Ishikawa (cell line): ENCODE data around the gene F12.

Experiments
- CEBPB ChIP-seq: IDR thresholded peaks from 2 replicates; pipeline ENCODE4 v1.6.1; 2012
- CREB1 ChIP-seq: IDR thresholded peaks from 2 replicates; pipeline ENCODE4 v1.6.1; 2012; ENCODE audit warnings: low read depth
- EGR1 ChIP-seq: IDR thresholded peaks from 2 replicates; pipeline ENCODE4 v1.6.1; 2012
- EP300 ChIP-seq: IDR thresholded peaks from 2 replicates; pipeline ENCODE4 v1.6.1; 2012; ENCODE audit warnings: borderline replicate concordance
- FOXM1 ChIP-seq: IDR thresholded peaks from 2 replicates; pipeline ENCODE4 v1.6.1; 2012; ENCODE audit warnings: low read depth, borderline replicate concordance
- NFIC ChIP-seq: IDR thresholded peaks from 2 replicates; pipeline ENCODE4 v1.6.1; 2012
- RAD21 ChIP-seq: IDR thresholded peaks from 2 replicates; pipeline ENCODE4 v1.6.1; 2012; ENCODE audit warnings: low read depth
- REST ChIP-seq: IDR thresholded peaks from 2 replicates; pipeline ENCODE4 v1.6.1; 2012; ENCODE audit warnings: low read depth, mild to moderate bottlenecking
- TAF1 ChIP-seq: IDR thresholded peaks from 2 replicates; pipeline ENCODE4 v1.6.1; 2012; ENCODE audit warnings: low read depth, mild to moderate bottlenecking
- TCF12 ChIP-seq: IDR thresholded peaks from 2 replicates; pipeline ENCODE4 v1.6.1; 2012; ENCODE audit warnings: low read depth
- TEAD4 ChIP-seq: IDR thresholded peaks from 2 replicates; pipeline ENCODE4 v1.6.1; 2012
- YY1 ChIP-seq: IDR thresholded peaks from 2 replicates; pipeline ENCODE4 v1.6.1; 2012; ENCODE audit warnings: low read depth
- ZBTB7A ChIP-seq: IDR thresholded peaks from 2 replicates; pipeline ENCODE4 v1.6.1; 2012; ENCODE audit warnings: low read depth
- TF ChIP-seq, protein P1 (sequence below): IDR thresholded peaks from 2 replicates; pipeline ENCODE4 v1.6.1; 2012
- TF ChIP-seq, protein P2 (sequence below): IDR thresholded peaks from 2 replicates; pipeline ENCODE4 v1.6.1; 2012

Gene F12

DNA sequence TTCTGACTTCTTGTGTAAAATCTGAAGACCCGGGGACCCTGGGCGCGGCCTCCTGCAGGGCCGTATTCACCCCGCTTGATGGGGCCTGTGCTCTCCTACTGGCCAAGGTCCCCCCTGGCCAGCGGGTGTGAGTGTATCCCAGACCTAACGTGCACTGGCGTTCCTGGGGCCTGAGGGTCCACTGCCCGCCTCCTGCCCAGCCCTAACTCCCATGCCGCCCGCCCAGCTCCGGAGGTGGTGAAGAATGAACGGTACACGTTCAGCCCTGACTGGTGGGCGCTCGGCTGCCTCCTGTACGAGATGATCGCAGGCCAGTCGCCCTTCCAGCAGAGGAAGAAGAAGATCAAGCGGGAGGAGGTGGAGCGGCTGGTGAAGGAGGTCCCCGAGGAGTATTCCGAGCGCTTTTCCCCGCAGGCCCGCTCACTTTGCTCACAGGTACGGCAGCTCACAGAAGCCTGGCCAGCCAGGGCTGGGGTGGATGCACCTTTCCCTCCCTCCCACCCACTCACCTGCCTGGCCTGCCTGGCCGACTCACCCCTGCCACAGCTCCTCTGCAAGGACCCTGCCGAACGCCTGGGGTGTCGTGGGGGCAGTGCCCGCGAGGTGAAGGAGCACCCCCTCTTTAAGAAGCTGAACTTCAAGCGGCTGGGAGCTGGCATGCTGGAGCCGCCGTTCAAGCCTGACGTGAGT lies 26.6 kb upstream of the F12 start:
- TF ChIP-seq YY1: no peak
- TF ChIP-seq, protein P1, sequence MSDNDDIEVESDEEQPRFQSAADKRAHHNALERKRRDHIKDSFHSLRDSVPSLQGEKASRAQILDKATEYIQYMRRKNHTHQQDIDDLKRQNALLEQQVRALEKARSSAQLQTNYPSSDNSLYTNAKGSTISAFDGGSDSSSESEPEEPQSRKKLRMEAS: no peak
- TF ChIP-seq ZBTB7A: no peak
- TF ChIP-seq, protein P2, sequence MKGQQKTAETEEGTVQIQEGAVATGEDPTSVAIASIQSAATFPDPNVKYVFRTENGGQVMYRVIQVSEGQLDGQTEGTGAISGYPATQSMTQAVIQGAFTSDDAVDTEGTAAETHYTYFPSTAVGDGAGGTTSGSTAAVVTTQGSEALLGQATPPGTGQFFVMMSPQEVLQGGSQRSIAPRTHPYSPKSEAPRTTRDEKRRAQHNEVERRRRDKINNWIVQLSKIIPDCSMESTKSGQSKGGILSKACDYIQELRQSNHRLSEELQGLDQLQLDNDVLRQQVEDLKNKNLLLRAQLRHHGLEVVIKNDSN: no peak
- no peak for TF ChIP-seq TAF1
- TF ChIP-seq EGR1: no peak

- no peak for TF ChIP-seq CREB1
- no peak for TF ChIP-seq EGR1
- no peak for TF ChIP-seq EP300
- TF ChIP-seq, protein P1: no peak
- no peak for TF ChIP-seq CEBPB
- no peak for TF ChIP-seq ZBTB7A
These were observed 25.8 kb upstream of the F12 start for GRCh38 chr5:177434942-177435738.

- no peak for TF ChIP-seq CEBPB
These were observed 25.1 kb upstream of the F12 start for GRCh38 chr5:177434437-177434836.

- no peak for TF ChIP-seq NFIC
- no peak for TF ChIP-seq EP300
- no peak for TF ChIP-seq TAF1
- no peak for TF ChIP-seq RAD21
- TF ChIP-seq CEBPB: no peak
- TF ChIP-seq YY1: no peak
- TF ChIP-seq EGR1: no peak
- no peak for TF ChIP-seq FOXM1
- no peak for TF ChIP-seq REST
These were observed 24.4 kb upstream of the F12 start for GRCh38 chr5:177433658-177434217.

DNA sequence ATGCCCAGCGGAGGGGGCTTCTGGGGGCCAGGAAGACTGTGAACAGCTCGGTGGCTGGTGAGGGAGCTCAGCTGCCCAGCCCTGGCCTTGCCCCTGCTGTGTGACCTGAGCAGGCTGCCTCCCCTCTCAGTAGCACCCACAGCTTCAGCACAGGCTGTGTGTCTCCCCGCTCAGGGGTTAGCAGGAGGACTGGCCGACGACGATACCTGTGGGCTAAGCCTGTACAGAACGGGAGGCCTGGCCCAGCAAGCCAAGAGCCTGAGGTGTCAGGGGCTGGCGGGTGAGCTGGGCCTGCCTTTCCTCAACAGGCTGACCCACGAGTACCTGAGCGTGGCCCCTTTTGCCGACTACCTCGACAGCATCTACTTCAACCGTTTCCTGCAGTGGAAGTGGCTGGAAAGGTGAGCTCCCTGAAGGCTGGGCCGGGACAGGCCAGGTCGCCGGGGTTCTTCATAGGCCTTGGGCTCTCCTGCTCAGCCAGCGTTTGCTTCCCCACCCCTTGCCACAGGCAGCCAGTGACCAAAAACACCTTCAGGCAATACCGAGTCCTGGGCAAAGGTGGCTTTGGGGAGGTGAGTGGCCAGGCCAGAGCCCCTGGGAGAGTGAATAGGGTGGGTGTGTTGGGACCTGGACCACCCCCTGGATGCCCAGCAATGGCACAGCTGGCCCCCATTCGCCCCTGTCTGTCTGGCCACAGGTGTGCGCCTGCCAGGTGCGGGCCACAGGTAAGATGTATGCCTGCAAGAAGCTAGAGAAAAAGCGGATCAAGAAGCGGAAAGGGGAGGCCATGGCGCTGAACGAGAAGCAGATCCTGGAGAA lies 23.7 kb upstream of the F12 start:
- TF ChIP-seq EP300: no peak
- no peak for TF ChIP-seq ZBTB7A
- no peak for TF ChIP-seq YY1
- TF ChIP-seq CREB1: no peak
- TF ChIP-seq FOXM1: no peak
- no peak for TF ChIP-seq TAF1

DNA sequence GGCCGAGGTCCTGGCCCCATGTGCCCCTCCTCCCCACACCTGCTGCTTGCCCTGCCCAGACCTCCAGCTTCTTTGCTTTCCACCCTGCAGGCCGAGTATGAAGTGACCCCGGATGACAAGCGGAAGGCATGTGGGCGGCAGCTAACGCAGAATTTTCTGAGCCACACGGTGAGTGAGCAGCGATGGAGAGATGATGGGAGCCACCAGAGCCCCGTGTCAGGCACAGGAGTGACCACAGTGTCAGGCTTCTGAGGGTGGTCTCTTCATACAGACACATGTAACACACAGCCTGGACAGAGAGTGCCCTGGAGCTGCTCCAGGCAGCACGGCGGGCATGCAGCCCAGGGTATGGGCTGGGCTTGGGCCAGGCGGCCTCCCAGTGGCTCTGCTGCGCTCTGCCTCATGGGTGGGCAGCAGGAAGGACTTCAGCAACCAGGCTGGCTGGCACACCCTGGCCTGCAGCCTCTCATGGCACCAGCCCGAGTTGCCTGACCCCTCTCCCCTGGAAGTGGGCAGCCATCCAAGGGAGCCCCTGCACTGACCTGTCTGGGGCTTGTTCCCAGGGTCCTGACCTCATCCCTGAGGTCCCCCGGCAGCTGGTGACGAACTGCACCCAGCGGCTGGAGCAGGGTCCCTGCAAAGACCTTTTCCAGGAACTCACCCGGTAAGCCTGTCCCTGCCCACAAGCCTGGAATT lies 22.9 kb upstream of the F12 start:
- TF ChIP-seq EP300 (no peak), ZBTB7A (no peak), REST (no peak), FOXM1 (no peak), TCF12 (no peak), NFIC (no peak), CEBPB (no peak), TAF1 (no peak), YY1 (no peak), EGR1 (no peak), CREB1 (no peak), TEAD4 (no peak), RAD21 (no peak)
- TF ChIP-seq, protein P1: no peak
- TF ChIP-seq, protein P2: no peak
